Measurements from ENCODE around the gene SLC38A6. TPM values are rescaled to one million over a fixed set of nuclear protein-coding genes. Genes with fewer than 3 reads are reported as not detected.

The SLC38A6 gene
- total and polyA plus RNA-seq, 10 of the 15 experiments (the other 5 are each of a cell fraction or from before 2014, with no cell fraction given) = 2.0 to 7.0 (median 3.7) TPM

DNA sequence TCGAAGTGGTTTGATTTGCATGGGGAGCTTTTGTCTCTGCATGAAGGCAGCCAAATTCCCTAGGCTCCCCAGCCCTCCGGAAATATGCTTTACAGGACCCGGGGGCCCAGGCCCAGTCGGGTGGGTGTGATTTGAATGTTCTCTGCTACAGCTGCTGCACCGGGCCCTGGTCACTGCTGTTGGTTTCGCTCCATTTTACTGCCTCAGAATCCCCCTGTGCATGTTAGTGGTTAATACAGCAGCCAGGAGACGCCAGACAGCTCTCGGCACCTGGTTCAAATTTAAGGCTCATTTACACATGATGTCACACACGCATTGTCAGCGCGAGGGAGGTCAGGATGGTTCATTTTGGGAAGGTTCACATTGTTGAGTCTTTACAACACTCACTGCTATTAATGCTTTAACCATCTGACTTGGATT, 99.6 kb downstream of the SLC38A6 start (continued):
- TF ChIP-seq, protein P1, sequence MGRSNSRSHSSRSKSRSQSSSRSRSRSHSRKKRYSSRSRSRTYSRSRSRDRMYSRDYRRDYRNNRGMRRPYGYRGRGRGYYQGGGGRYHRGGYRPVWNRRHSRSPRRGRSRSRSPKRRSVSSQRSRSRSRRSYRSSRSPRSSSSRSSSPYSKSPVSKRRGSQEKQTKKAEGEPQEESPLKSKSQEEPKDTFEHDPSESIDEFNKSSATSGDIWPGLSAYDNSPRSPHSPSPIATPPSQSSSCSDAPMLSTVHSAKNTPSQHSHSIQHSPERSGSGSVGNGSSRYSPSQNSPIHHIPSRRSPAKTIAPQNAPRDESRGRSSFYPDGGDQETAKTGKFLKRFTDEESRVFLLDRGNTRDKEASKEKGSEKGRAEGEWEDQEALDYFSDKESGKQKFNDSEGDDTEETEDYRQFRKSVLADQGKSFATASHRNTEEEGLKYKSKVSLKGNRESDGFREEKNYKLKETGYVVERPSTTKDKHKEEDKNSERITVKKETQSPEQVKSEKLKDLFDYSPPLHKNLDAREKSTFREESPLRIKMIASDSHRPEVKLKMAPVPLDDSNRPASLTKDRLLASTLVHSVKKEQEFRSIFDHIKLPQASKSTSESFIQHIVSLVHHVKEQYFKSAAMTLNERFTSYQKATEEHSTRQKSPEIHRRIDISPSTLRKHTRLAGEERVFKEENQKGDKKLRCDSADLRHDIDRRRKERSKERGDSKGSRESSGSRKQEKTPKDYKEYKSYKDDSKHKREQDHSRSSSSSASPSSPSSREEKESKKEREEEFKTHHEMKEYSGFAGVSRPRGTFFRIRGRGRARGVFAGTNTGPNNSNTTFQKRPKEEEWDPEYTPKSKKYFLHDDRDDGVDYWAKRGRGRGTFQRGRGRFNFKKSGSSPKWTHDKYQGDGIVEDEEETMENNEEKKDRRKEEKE (IDR thresholded peaks at IDR 0.05) = no peak
- TF ChIP-seq KDM1A (IDR thresholded peaks at IDR 0.05; ENCODE audit: borderline replicate concordance) = no peak
- no peak for TF ChIP-seq SREBF1 (IDR thresholded peaks at IDR 0.05; ENCODE audit: low read length)
- TF ChIP-seq, protein P2, sequence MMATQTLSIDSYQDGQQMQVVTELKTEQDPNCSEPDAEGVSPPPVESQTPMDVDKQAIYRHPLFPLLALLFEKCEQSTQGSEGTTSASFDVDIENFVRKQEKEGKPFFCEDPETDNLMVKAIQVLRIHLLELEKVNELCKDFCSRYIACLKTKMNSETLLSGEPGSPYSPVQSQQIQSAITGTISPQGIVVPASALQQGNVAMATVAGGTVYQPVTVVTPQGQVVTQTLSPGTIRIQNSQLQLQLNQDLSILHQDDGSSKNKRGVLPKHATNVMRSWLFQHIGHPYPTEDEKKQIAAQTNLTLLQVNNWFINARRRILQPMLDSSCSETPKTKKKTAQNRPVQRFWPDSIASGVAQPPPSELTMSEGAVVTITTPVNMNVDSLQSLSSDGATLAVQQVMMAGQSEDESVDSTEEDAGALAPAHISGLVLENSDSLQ (IDR thresholded peaks at IDR 0.05) = no peak
- TF ChIP-seq KAT2A (conservative IDR thresholded peaks at IDR 0.05; ENCODE audit: control insufficient read depth, low read depth, low read length) = no peak
- TF ChIP-seq, protein P3, sequence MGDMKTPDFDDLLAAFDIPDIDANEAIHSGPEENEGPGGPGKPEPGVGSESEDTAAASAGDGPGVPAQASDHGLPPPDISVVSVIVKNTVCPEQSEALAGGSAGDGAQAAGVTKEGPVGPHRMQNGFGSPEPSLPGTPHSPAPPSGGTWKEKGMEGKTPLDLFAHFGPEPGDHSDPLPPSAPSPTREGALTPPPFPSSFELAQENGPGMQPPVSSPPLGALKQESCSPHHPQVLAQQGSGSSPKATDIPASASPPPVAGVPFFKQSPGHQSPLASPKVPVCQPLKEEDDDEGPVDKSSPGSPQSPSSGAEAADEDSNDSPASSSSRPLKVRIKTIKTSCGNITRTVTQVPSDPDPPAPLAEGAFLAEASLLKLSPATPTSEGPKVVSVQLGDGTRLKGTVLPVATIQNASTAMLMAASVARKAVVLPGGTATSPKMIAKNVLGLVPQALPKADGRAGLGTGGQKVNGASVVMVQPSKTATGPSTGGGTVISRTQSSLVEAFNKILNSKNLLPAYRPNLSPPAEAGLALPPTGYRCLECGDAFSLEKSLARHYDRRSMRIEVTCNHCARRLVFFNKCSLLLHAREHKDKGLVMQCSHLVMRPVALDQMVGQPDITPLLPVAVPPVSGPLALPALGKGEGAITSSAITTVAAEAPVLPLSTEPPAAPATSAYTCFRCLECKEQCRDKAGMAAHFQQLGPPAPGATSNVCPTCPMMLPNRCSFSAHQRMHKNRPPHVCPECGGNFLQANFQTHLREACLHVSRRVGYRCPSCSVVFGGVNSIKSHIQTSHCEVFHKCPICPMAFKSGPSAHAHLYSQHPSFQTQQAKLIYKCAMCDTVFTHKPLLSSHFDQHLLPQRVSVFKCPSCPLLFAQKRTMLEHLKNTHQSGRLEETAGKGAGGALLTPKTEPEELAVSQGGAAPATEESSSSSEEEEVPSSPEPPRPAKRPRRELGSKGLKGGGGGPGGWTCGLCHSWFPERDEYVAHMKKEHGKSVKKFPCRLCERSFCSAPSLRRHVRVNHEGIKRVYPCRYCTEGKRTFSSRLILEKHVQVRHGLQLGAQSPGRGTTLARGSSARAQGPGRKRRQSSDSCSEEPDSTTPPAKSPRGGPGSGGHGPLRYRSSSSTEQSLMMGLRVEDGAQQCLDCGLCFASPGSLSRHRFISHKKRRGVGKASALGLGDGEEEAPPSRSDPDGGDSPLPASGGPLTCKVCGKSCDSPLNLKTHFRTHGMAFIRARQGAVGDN (IDR thresholded peaks at IDR 0.05) = no peak
- TF ChIP-seq, protein P4, sequence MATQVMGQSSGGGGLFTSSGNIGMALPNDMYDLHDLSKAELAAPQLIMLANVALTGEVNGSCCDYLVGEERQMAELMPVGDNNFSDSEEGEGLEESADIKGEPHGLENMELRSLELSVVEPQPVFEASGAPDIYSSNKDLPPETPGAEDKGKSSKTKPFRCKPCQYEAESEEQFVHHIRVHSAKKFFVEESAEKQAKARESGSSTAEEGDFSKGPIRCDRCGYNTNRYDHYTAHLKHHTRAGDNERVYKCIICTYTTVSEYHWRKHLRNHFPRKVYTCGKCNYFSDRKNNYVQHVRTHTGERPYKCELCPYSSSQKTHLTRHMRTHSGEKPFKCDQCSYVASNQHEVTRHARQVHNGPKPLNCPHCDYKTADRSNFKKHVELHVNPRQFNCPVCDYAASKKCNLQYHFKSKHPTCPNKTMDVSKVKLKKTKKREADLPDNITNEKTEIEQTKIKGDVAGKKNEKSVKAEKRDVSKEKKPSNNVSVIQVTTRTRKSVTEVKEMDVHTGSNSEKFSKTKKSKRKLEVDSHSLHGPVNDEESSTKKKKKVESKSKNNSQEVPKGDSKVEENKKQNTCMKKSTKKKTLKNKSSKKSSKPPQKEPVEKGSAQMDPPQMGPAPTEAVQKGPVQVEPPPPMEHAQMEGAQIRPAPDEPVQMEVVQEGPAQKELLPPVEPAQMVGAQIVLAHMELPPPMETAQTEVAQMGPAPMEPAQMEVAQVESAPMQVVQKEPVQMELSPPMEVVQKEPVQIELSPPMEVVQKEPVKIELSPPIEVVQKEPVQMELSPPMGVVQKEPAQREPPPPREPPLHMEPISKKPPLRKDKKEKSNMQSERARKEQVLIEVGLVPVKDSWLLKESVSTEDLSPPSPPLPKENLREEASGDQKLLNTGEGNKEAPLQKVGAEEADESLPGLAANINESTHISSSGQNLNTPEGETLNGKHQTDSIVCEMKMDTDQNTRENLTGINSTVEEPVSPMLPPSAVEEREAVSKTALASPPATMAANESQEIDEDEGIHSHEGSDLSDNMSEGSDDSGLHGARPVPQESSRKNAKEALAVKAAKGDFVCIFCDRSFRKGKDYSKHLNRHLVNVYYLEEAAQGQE (IDR thresholded peaks at IDR 0.05; ENCODE audit: low read depth, low read length) = no peak
- 0 out of 2 replicates have a peak, but pooled peaks have one; percentile 31 for TF ChIP-seq BCL11A (IDR thresholded peaks at IDR 0.05; ENCODE audit: low read depth, low read length)
- TF ChIP-seq WRNIP1 (IDR thresholded peaks at IDR 0.05; ENCODE audit: borderline replicate concordance, low read depth, low read length) = no peak
- TF ChIP-seq, protein P5, sequence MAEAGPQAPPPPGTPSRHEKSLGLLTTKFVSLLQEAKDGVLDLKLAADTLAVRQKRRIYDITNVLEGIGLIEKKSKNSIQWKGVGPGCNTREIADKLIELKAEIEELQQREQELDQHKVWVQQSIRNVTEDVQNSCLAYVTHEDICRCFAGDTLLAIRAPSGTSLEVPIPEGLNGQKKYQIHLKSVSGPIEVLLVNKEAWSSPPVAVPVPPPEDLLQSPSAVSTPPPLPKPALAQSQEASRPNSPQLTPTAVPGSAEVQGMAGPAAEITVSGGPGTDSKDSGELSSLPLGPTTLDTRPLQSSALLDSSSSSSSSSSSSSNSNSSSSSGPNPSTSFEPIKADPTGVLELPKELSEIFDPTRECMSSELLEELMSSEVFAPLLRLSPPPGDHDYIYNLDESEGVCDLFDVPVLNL (IDR thresholded peaks at IDR 0.05; ENCODE audit: low read depth, low read length) = no peak
- no peak for TF ChIP-seq SUZ12 (IDR thresholded peaks at IDR 0.05; ENCODE audit: unreplicated experiment)
- TF ChIP-seq, protein P6, sequence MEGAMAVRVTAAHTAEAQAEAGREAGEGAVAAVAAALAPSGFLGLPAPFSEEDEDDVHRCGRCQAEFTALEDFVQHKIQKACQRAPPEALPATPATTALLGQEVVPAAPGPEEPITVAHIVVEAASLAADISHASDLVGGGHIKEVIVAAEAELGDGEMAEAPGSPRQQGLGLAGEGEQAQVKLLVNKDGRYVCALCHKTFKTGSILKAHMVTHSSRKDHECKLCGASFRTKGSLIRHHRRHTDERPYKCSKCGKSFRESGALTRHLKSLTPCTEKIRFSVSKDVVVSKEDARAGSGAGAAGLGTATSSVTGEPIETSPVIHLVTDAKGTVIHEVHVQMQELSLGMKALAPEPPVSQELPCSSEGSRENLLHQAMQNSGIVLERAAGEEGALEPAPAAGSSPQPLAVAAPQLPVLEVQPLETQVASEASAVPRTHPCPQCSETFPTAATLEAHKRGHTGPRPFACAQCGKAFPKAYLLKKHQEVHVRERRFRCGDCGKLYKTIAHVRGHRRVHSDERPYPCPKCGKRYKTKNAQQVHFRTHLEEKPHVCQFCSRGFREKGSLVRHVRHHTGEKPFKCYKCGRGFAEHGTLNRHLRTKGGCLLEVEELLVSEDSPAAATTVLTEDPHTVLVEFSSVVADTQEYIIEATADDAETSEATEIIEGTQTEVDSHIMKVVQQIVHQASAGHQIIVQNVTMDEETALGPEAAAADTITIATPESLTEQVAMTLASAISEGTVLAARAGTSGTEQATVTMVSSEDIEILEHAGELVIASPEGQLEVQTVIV (IDR thresholded peaks at IDR 0.05; ENCODE audit: borderline replicate concordance, partially characterized antibody) = no peak
- no peak for TF ChIP-seq RB1 (IDR thresholded peaks at IDR 0.05; ENCODE audit: borderline replicate concordance)
- no peak for TF ChIP-seq ZNF622 (IDR thresholded peaks at IDR 0.05)
- no peak for TF ChIP-seq ZNF207 (IDR thresholded peaks at IDR 0.05; ENCODE audit: borderline replicate concordance)
